HG02588 (cell line): ENCODE results near the gene KIRREL3.

Experiments
- ATAC-seq: cut with Tn5 transposase; IDR thresholded peaks from one replicate; pipeline ENCODE4 v1.9.1; 2021; ENCODE audit warnings: mild to moderate bottlenecking, moderate library complexity; ENCODE audit not compliant: unreplicated experiment

KIRREL3 gene

GRCh38 chr11:126647735-126648134 is 352.8 kb downstream of the KIRREL3 start:
- no peak for ATAC-seq

- no peak for ATAC-seq
Observed at GRCh38 chr11:126646701-126647557, 353.6 kb downstream of the KIRREL3 start.

- ATAC-seq, result no peak
Observed at GRCh38 chr11:126645186-126645585, 355.4 kb downstream of the KIRREL3 start.

- no peak for ATAC-seq
Observed at GRCh38 chr11:126640186-126640585, 360.4 kb downstream of the KIRREL3 start.

GRCh38 chr11:126639692-126640091 is 360.9 kb downstream of the KIRREL3 start:
- ATAC-seq, result no peak

GRCh38 chr11:126638648-126639047 is 361.9 kb downstream of the KIRREL3 start:
- ATAC-seq, result no peak

GRCh38 chr11:126637795-126638175 is 362.8 kb downstream of the KIRREL3 start:
- no peak for ATAC-seq

- no peak for ATAC-seq
Observed at GRCh38 chr11:126636911-126637794, 363.4 kb downstream of the KIRREL3 start.

GRCh38 chr11:126635511-126635910 is 365.1 kb downstream of the KIRREL3 start:
- ATAC-seq, result no peak

- ATAC-seq, result no peak
Observed at GRCh38 chr11:126634963-126635362, 365.6 kb downstream of the KIRREL3 start.

GRCh38 chr11:126633330-126633729 is 367.2 kb downstream of the KIRREL3 start:
- no peak for ATAC-seq

- no peak for ATAC-seq
Observed at GRCh38 chr11:126630893-126631798, 369.4 kb downstream of the KIRREL3 start.

GRCh38 chr11:126630488-126630887 is 370.1 kb downstream of the KIRREL3 start:
- ATAC-seq, result no peak

GRCh38 chr11:126628790-126629621 is 371.6 kb downstream of the KIRREL3 start:
- ATAC-seq, result no peak

GRCh38 chr11:126628450-126628789 is 372.1 kb downstream of the KIRREL3 start:
- ATAC-seq, result no peak

GRCh38 chr11:126627421-126627820 is 373.1 kb downstream of the KIRREL3 start:
- ATAC-seq, result no peak

- ATAC-seq, result no peak
Observed at GRCh38 chr11:126624506-126624905, 376.1 kb downstream of the KIRREL3 start.

- no peak for ATAC-seq
Observed at GRCh38 chr11:126619516-126619915, 381.1 kb downstream of the KIRREL3 start.

- ATAC-seq, result no peak
Observed at GRCh38 chr11:126615845-126616244, 384.7 kb downstream of the KIRREL3 start.

- no peak for ATAC-seq
Observed at GRCh38 chr11:126613272-126613671, 387.3 kb downstream of the KIRREL3 start.
